Measurements from ENCODE around the gene DSCAML1.

DSCAML1 gene

DNA sequence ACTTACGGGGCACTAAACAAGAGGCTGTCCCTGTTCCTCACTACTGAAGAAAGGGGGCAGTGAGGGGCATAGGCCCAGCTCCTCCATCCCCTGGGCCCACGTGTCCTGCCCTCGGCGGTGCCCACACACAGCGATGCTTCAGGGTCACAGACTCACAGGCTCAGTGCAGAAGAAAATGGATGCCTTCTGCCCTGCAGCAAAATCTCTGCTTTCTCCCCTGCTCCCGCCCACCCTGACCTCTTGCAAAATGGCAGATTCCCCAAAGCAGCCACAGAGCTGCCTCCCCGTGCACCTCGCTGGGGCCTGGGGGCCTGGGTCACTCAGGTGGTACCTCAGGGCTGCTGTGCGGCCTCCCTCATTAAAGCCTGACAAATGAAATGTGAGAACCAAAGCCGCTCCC, 204.0 kb downstream of the DSCAML1 start:
- no peak overlapping the region for H3K27ac Mint-ChIP-seq
- H3K4me1 Mint-ChIP-seq (ENCODE audit: low read depth): no peaks in the 10 kb centered on the region
- no peak overlapping the region for H3K4me3 Mint-ChIP-seq
- H3K27me3 Mint-ChIP-seq (ENCODE audit: low read depth): peaks cover 5% of the 10 kb centered on the region
- H3K9me3 Mint-ChIP-seq: no peaks in the 10 kb centered on the region
- no peaks in the 10 kb centered on the region for H3K36me3 Mint-ChIP-seq (ENCODE audit: low read depth)

GRCh38 chr11:117591316-117592039, 205.5 kb downstream of the DSCAML1 start:
- Mint-ChIP-seq H3K9me3 (no peaks in the 10 kb centered on the region), H3K27me3 (ENCODE audit: low read depth) (no peaks in the 10 kb centered on the region), H3K4me3 (no peak overlapping the region), H3K4me1 (ENCODE audit: low read depth) (no peaks in the 10 kb centered on the region), H3K36me3 (ENCODE audit: low read depth) (no peaks in the 10 kb centered on the region), H3K27ac (no peak overlapping the region)

DNA sequence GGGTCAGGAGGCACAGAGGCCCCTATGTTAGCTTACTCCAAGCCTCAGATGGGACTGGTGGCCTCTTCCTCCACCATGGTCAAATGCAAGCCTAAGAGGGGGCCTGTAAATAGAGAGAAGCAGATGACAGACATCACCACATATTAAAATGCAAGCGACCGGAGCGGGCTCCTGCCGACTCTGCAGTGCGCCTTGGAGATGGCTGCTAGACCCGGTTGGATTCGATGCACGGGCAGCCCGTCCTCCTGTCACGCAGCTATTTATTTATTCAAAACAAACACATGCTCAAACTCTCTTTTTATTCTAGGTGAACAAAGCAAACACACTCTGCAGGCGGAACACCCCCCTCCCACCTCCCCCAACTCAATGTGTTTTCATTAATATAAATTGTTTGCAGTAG, 208.0 kb downstream of the DSCAML1 start:
- no peak overlapping the region for H3K4me3 Mint-ChIP-seq

GRCh38 chr11:117588166-117588810, 208.7 kb downstream of the DSCAML1 start:
- Mint-ChIP-seq H3K36me3 (ENCODE audit: low read depth) (no peaks in the 10 kb centered on the region), H3K27me3 (ENCODE audit: low read depth) (peaks cover 4% of the 10 kb centered on the region), H3K4me3 (no peak overlapping the region), H3K9me3 (no peaks in the 10 kb centered on the region), H3K27ac (no peak overlapping the region), H3K4me1 (ENCODE audit: low read depth) (no peaks in the 10 kb centered on the region)

More for the DNA sequence above, 208.0 kb downstream of the DSCAML1 start:
- peaks cover 4% of the 10 kb centered on the region for H3K27me3 Mint-ChIP-seq (ENCODE audit: low read depth)
- H3K36me3 Mint-ChIP-seq (ENCODE audit: low read depth): no peaks in the 10 kb centered on the region
- no peaks in the 10 kb centered on the region for H3K4me1 Mint-ChIP-seq (ENCODE audit: low read depth)
- no peaks in the 10 kb centered on the region for H3K9me3 Mint-ChIP-seq
- no peak overlapping the region for H3K27ac Mint-ChIP-seq

DNA sequence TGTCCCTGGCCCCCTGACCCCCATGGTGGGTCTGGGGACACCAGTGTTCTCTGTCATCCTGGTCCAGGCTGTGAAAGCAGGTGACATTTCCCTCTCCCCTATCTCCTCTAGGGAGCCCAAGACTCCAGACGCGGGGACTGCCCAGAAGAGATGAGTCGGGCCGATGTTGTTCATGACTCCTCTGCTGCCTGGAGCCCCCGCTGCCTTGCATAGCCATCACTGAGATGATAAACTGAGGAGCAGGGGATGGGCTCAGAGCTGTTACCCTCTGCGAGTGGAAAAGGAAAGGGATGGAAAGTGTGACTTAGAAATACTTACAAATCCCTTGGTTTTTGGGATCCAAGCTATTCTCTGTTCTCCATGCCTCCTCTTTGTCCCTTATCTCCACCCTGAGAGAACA, 209.6 kb downstream of the DSCAML1 start:
- Mint-ChIP-seq H3K4me3 (no peak overlapping the region), H3K27me3 (ENCODE audit: low read depth) (peaks cover 4% of the 10 kb centered on the region), H3K27ac (no peak overlapping the region), H3K36me3 (ENCODE audit: low read depth) (no peaks in the 10 kb centered on the region), H3K4me1 (ENCODE audit: low read depth) (no peaks in the 10 kb centered on the region), H3K9me3 (no peaks in the 10 kb centered on the region)

DNA sequence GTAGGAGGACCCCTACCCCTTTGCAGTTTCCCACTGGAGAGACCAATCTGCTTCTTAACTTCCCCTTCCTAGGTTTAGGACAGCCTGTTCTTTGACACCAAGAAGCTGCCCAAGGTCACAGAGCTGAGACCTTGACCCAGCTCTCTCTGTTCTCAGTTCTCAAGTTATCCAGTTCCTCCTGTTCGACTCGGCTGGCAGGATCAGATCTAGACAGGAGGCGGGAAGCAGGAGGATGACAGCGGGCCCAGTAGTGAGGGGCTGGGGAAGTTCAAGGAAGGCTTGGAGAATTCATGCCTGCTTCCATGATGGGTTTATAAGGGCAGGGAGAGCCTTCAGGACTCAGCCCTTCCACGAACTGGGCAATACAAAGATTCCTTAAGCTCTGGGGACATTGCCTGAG, 210.6 kb downstream of the DSCAML1 start:
- no peak overlapping the region for H3K27ac Mint-ChIP-seq
- H3K27me3 Mint-ChIP-seq (ENCODE audit: low read depth): peaks cover 4% of the 10 kb centered on the region
- H3K36me3 Mint-ChIP-seq (ENCODE audit: low read depth): no peaks in the 10 kb centered on the region
- H3K9me3 Mint-ChIP-seq: no peaks in the 10 kb centered on the region
- H3K4me1 Mint-ChIP-seq (ENCODE audit: low read depth): no peaks in the 10 kb centered on the region
- H3K4me3 Mint-ChIP-seq: no peak overlapping the region

GRCh38 chr11:117585631-117586030, 211.4 kb downstream of the DSCAML1 start:
- Mint-ChIP-seq H3K27me3 (ENCODE audit: low read depth) (peaks cover 4% of the 10 kb centered on the region), H3K4me1 (ENCODE audit: low read depth) (no peaks in the 10 kb centered on the region), H3K4me3 (no peak overlapping the region), H3K27ac (no peak overlapping the region), H3K9me3 (no peaks in the 10 kb centered on the region), H3K36me3 (ENCODE audit: low read depth) (no peaks in the 10 kb centered on the region)

- H3K27ac Mint-ChIP-seq: no peak overlapping the region
- H3K4me1 Mint-ChIP-seq (ENCODE audit: low read depth): no peaks in the 10 kb centered on the region
- H3K27me3 Mint-ChIP-seq (ENCODE audit: low read depth): peaks cover 7% of the 10 kb centered on the region
- no peaks in the 10 kb centered on the region for H3K36me3 Mint-ChIP-seq (ENCODE audit: low read depth)
- H3K9me3 Mint-ChIP-seq: no peaks in the 10 kb centered on the region
- no peak overlapping the region for H3K4me3 Mint-ChIP-seq
These were observed 212.8 kb downstream of the DSCAML1 start for GRCh38 chr11:117584056-117584830.

GRCh38 chr11:117583063-117583801, 213.8 kb downstream of the DSCAML1 start:
- Mint-ChIP-seq H3K27me3 (ENCODE audit: low read depth) (peaks cover 13% of the 10 kb centered on the region), H3K4me1 (ENCODE audit: low read depth) (no peaks in the 10 kb centered on the region), H3K9me3 (no peaks in the 10 kb centered on the region), H3K36me3 (ENCODE audit: low read depth) (no peaks in the 10 kb centered on the region), H3K4me3 (no peak overlapping the region), H3K27ac (no peak overlapping the region)

GRCh38 chr11:117582433-117582832, 214.6 kb downstream of the DSCAML1 start:
- H3K36me3 Mint-ChIP-seq (ENCODE audit: low read depth): no peaks in the 10 kb centered on the region
- H3K27me3 Mint-ChIP-seq (ENCODE audit: low read depth): peaks cover 13% of the 10 kb centered on the region
- no peaks in the 10 kb centered on the region for H3K9me3 Mint-ChIP-seq
- no peaks in the 10 kb centered on the region for H3K4me1 Mint-ChIP-seq (ENCODE audit: low read depth)
- no peak overlapping the region for H3K4me3 Mint-ChIP-seq
- H3K27ac Mint-ChIP-seq: no peak overlapping the region

DNA sequence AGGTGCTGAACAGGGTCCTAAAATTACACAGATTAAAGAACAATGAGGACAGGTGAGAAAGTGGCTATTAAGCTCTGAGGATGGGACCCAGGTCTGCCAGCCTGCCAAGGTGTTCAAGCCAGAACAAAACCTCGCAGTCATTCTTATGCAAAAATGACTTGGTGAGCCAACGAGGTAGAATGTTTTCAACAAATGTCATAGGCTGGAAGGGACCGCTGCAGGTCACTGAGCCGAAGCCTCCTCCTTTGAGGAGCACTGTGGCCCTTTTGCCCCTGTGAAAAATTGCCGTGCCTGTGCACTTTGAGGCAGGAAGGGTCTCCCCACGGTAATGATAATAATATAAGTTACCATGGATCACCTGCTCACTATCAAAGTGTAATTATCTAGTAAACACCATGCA, 216.2 kb downstream of the DSCAML1 start:
- Mint-ChIP-seq H3K27ac (no peak overlapping the region), H3K4me1 (ENCODE audit: low read depth) (no peaks in the 10 kb centered on the region), H3K27me3 (ENCODE audit: low read depth) (peaks cover 13% of the 10 kb centered on the region), H3K4me3 (no peak overlapping the region), H3K9me3 (no peaks in the 10 kb centered on the region), H3K36me3 (ENCODE audit: low read depth) (no peaks in the 10 kb centered on the region)

DNA sequence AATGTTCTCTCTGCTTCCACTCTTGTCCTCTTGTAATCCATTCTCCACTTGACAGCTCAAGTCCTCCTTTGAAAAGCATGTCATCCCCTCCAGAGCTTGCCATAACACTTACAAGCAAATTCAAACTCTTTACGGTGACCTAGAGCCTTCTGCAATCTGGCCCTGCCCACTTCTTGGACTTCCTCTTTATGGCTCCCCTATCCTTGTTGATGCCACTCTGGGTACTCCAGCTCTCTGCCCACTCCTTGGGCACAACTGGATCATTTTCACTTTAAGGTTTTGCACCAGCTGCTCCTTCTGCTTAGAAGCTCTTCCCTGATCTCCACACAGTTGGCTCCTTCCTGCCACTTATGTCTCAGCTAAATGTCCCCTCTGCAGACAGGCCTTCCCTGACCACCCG, 217.9 kb downstream of the DSCAML1 start:
- H3K27ac Mint-ChIP-seq: no peak overlapping the region
- no peak overlapping the region for H3K4me3 Mint-ChIP-seq
- no peaks in the 10 kb centered on the region for H3K9me3 Mint-ChIP-seq
- H3K36me3 Mint-ChIP-seq (ENCODE audit: low read depth): no peaks in the 10 kb centered on the region
- H3K4me1 Mint-ChIP-seq (ENCODE audit: low read depth): no peaks in the 10 kb centered on the region
- peaks cover 9% of the 10 kb centered on the region for H3K27me3 Mint-ChIP-seq (ENCODE audit: low read depth)

DNA sequence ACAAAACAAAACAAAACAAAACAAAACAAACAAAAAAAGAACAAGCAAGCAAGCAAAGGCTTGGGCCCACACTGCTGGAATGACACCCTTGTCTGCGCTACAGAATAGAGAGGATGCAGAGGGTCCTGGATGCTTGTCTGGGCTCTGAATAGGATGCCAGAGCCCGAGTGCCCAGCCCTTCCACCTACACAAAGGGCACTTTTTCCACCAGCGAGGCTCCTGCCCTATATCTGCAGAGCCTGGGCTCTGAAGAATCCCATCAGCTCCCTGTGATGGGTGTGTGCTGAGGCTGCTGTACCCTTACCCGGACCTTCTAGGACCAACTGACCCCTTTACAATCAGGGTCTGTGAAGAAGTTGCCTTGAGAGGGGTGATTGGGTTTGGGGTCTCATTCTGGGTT, 221.2 kb downstream of the DSCAML1 start:
- Mint-ChIP-seq H3K4me3 (no peak overlapping the region), H3K36me3 (ENCODE audit: low read depth) (no peaks in the 10 kb centered on the region), H3K27me3 (ENCODE audit: low read depth) (peaks cover 9% of the 10 kb centered on the region), H3K9me3 (no peaks in the 10 kb centered on the region), H3K4me1 (ENCODE audit: low read depth) (no peaks in the 10 kb centered on the region), H3K27ac (no peak overlapping the region)

- Mint-ChIP-seq H3K4me3 (no peak overlapping the region), H3K27ac (no peak overlapping the region)
These were observed 222.5 kb downstream of the DSCAML1 start for GRCh38 chr11:117574551-117574950.

More at GRCh38 chr11:117574551-117574950, 222.5 kb downstream of the DSCAML1 start:
- peaks cover 8% of the 10 kb centered on the region for H3K27me3 Mint-ChIP-seq (ENCODE audit: low read depth)
- H3K4me1 Mint-ChIP-seq (ENCODE audit: low read depth): no peaks in the 10 kb centered on the region
- no peaks in the 10 kb centered on the region for H3K9me3 Mint-ChIP-seq
- H3K36me3 Mint-ChIP-seq (ENCODE audit: low read depth): no peaks in the 10 kb centered on the region

Measured in T-helper 1 cell treated with Interleukin-12 subunit alpha and Interleukin-12 subunit beta and Interleukin-4 antibody, amounts not matched to agents 30 μg/mL and 1 μg/mL, for 36 hours (primary cell).